Mucosa of rectum (tissue), 2 donors: Measurements from ENCODE around the gene EIF3J.

Experiments
- H3K27ac ChIP-seq, 2 donors: one replicate each; pipeline ENCODE4 v1.7.0; 2013; ENCODE audit warnings: inconsistent platforms in 2 of 2, low read depth in 2 of 2, low read length in 2 of 2
- H3K27me3 ChIP-seq, 2 donors: one replicate each; pipeline ENCODE4 v1.7.0; 2013; ENCODE audit warnings: low read length in 2 of 2; ENCODE audit not compliant: control insufficient read depth in 2 of 2, insufficient read depth in 2 of 2
- H3K36me3 ChIP-seq, 2 donors: one replicate each; pipeline ENCODE4 v1.7.0; 2013; ENCODE audit warnings: low read length in 2 of 2; ENCODE audit not compliant: control insufficient read depth in 2 of 2, insufficient read depth in 2 of 2
- H3K4me1 ChIP-seq, 2 donors: one replicate each; pipeline ENCODE4 v1.7.0; 2013; ENCODE audit warnings: low read length in 2 of 2, mild to moderate bottlenecking in 1 of 2; ENCODE audit not compliant: control insufficient read depth in 2 of 2, insufficient read depth in 2 of 2
- H3K4me3 ChIP-seq, 2 donors: one replicate each; pipeline ENCODE4 v1.7.0; 2013; ENCODE audit warnings: low read length in 2 of 2
- H3K9ac ChIP-seq, 2 donors: one replicate each; pipeline ENCODE4 v1.7.0; 2013; ENCODE audit warnings: low read length in 2 of 2, low read depth in 1 of 2, mild to moderate bottlenecking in 1 of 2
- H3K9me3 ChIP-seq, 2 donors: one replicate each; pipeline ENCODE4 v1.7.0; 2013; ENCODE audit warnings: low read length in 2 of 2; ENCODE audit not compliant: control insufficient read depth in 2 of 2
- donor health status: healthy.
- donor health status: Normal muscosa, but diverticular disease.

The EIF3J gene

GRCh38 chr15:44588541-44588940 is 51.6 kb downstream of the EIF3J start:
- no peak overlapping the region for H3K27ac ChIP-seq
- H3K27me3 ChIP-seq: no peaks in the 10 kb centered on the region
- peaks cover 73 to 78% of the 10 kb centered on the region in 2 donors for H3K36me3 ChIP-seq

DNA sequence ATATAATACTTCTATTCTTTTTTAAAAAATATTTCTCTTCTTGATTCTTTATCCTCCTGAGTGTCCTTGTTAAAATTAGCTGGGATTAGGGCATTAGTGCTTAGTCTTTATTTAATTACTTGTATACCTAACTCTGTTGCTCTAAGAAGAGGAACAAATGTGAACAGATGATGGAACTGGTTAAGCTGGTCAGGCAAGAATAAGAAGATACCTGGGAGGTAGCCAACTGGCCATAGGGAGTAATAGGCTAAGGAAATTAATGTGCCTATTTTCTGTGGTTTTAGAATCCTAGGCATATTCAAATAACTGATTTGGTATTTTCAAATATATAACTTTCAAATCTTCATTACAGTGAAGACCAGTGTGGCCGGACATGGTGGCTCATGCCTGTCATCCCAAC is 54.4 kb downstream of the EIF3J start:
- Histone ChIP-seq H3K4me3 (no peak overlapping the region), H3K36me3 (peaks cover 75 to 78% of the 10 kb centered on the region in 2 donors), H3K9ac (no peak overlapping the region), H3K27ac (no peak overlapping the region), H3K4me1 (no peaks in the 10 kb centered on the region), H3K9me3 (no peaks in the 10 kb centered on the region), H3K27me3 (no peaks in the 10 kb centered on the region)

More at GRCh38 chr15:44588541-44588940, 51.6 kb downstream of the EIF3J start:
- Histone ChIP-seq H3K9ac (no peak overlapping the region), H3K9me3 (no peaks in the 10 kb centered on the region), H3K4me1 (no peaks in the 10 kb centered on the region), H3K4me3 (no peak overlapping the region)

- no peak overlapping the region for H3K4me3 ChIP-seq
- no peak overlapping the region for H3K9ac ChIP-seq
- H3K27ac ChIP-seq: no peak overlapping the region
- H3K9me3 ChIP-seq: no peaks in the 10 kb centered on the region
- H3K27me3 ChIP-seq: no peaks in the 10 kb centered on the region
- no peaks in the 10 kb centered on the region for H3K4me1 ChIP-seq
- peaks cover 78 to 80% of the 10 kb centered on the region in 2 donors for H3K36me3 ChIP-seq
Measured at GRCh38 chr15:44593042-44593736, 56.2 kb downstream of the EIF3J start.

DNA sequence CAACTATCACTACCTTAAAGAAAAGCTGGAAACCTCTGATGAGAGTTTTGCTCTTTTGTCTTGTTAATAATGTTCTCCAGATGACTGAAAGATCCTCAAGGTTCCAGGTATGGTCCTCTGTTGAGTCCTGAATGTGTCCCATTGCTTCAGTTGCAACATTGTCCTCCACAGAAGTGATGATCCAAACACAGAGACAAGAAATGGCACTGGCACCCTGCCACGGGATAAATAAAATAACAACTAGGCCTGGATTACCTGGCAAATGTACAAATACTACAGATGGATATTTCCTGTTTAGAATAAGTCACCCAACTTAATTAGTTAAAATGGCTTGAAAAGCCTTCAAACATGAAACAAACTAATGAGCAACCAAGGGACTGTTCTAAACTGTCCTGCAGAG is 58.3 kb downstream of the EIF3J start:
- Histone ChIP-seq H3K4me1 (no peaks in the 10 kb centered on the region), H3K27me3 (no peaks in the 10 kb centered on the region), H3K27ac (no peak overlapping the region), H3K9ac (no peak overlapping the region), H3K36me3 (peaks cover 74 to 75% of the 10 kb centered on the region in 2 donors), H3K4me3 (no peak overlapping the region), H3K9me3 (no peaks in the 10 kb centered on the region)

- Histone ChIP-seq H3K27ac (no peak overlapping the region), H3K4me3 (no peak overlapping the region), H3K27me3 (no peaks in the 10 kb centered on the region), H3K4me1 (no peaks in the 10 kb centered on the region), H3K36me3 (peaks cover 71 to 73% of the 10 kb centered on the region in 2 donors), H3K9me3 (no peaks in the 10 kb centered on the region), H3K9ac (no peak overlapping the region)
Measured at GRCh38 chr15:44595656-44596510, 58.9 kb downstream of the EIF3J start.

DNA sequence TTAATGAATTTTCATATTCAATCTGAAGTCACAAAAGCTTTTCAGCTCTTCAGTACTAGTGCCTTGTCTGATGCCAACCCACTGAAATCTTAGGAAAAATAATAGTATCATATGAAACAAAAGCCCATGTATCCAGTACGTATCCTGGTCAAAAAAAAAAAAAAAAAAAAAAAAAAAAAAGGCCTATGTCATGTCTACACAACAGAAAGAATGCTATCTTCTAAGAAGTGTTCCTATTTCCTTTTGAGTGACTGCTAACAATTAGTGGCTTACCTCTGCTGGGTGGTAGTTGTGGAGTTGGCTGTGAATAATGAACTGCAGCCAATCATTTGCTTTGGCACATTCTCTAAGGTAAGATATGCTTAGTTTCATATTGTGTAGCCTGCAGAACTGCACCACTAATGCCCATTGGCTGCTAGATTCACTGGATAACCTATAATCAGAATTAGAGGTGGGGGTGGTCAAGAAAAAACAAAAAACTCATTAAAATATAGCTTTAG is 59.6 kb downstream of the EIF3J start:
- Histone ChIP-seq H3K4me3 (no peak overlapping the region), H3K9ac (no peak overlapping the region), H3K27me3 (no peaks in the 10 kb centered on the region), H3K4me1 (no peaks in the 10 kb centered on the region), H3K36me3 (peaks cover 64 to 66% of the 10 kb centered on the region in 2 donors), H3K9me3 (no peaks in the 10 kb centered on the region), H3K27ac (no peak overlapping the region)

DNA sequence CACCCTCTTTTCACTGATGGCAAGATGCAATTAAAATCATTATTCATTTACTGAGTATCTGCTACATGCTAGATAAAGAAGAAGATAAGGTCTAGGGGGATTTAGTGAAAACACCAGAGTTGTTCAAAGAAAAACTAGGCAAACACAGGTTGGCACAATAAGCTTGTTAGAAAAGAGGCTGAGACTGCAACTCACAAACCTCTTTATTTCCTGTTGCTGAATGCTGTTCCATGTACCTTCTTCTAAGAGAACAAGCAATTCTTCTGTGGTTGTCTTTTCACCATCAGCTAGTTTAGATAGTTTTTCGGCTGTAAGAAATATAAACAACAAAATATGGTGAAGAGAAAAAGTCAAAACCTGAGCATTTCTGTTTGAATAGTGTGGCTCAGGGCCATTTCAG is 61.1 kb downstream of the EIF3J start:
- no peaks in the 10 kb centered on the region for H3K9me3 ChIP-seq
- no peak overlapping the region for H3K9ac ChIP-seq
- H3K27me3 ChIP-seq: no peaks in the 10 kb centered on the region
- H3K4me3 ChIP-seq: no peak overlapping the region
- H3K27ac ChIP-seq: no peak overlapping the region
- H3K4me1 ChIP-seq: no peaks in the 10 kb centered on the region
- H3K36me3 ChIP-seq: peaks cover 52 to 60% of the 10 kb centered on the region in 2 donors

GRCh38 chr15:44598892-44599291 is 61.9 kb downstream of the EIF3J start:
- Histone ChIP-seq H3K27ac (no peak overlapping the region), H3K4me3 (no peak overlapping the region), H3K36me3 (peaks cover 54 to 60% of the 10 kb centered on the region in 2 donors), H3K4me1 (no peaks in the 10 kb centered on the region), H3K9me3 (no peaks in the 10 kb centered on the region), H3K9ac (no peak overlapping the region), H3K27me3 (no peaks in the 10 kb centered on the region)

DNA sequence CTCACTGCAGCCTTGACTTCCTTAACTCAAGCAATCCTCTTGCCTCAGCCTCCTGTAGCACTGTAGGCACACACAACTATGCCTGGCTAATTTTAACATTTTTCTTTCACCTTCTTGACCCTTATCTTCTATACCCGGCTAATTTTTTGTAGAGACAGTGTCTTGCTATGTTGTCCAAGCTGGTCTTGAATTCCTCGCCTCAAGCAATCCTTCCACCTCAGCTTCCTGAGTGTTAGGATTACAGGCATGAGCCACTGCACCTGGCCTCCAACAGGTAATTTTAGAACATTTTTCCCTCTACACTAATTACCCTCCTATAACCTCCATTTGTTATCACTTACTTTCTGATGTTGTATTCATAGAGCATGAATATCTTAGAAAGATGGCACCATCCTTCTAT is 66.2 kb downstream of the EIF3J start:
- H3K4me1 ChIP-seq: no peaks in the 10 kb centered on the region
- no peak overlapping the region for H3K4me3 ChIP-seq
- no peak overlapping the region for H3K27ac ChIP-seq
- no peak overlapping the region for H3K9ac ChIP-seq
- no peaks in the 10 kb centered on the region for H3K9me3 ChIP-seq
- H3K36me3 ChIP-seq: peaks cover 58 to 60% of the 10 kb centered on the region in 2 donors
- no peaks in the 10 kb centered on the region for H3K27me3 ChIP-seq

DNA sequence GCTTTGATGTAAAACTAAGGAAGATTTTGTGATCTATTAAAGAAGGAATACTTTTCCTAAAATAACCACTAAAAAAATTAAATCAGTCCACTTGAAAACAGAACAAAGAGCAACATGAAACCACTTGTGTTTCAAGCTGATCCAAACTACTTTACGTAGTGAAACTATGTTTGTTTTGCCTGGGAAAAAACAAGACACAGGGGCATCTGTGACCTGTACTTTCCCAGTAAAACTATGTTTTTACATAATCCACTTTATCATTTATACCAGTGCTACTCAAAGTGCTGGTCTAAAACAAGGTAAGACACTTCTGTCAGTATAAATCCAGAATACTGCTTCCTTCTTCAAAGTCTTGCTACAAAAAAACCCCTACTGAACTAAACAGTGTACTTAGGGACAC is 69.8 kb downstream of the EIF3J start:
- Histone ChIP-seq H3K4me3 (no peak overlapping the region), H3K9me3 (no peaks in the 10 kb centered on the region), H3K36me3 (peaks cover 51 to 56% of the 10 kb centered on the region in 2 donors), H3K4me1 (no peaks in the 10 kb centered on the region), H3K27me3 (no peaks in the 10 kb centered on the region), H3K27ac (no peak overlapping the region), H3K9ac (no peak overlapping the region)
